GM03348 (cell line): ENCODE measurements around the gene CLK3.
"Not testable (repeated sequence)": the region's sequence is repeated elsewhere in the genome, so short reads cannot be mapped to it uniquely, and the experiment has no call there.

Experiments
- DNase-seq: peaks from one replicate; pipeline ENCODE4 v3.0.0; 2012; ENCODE audit warnings: low spot score

The CLK3 gene

DNA sequence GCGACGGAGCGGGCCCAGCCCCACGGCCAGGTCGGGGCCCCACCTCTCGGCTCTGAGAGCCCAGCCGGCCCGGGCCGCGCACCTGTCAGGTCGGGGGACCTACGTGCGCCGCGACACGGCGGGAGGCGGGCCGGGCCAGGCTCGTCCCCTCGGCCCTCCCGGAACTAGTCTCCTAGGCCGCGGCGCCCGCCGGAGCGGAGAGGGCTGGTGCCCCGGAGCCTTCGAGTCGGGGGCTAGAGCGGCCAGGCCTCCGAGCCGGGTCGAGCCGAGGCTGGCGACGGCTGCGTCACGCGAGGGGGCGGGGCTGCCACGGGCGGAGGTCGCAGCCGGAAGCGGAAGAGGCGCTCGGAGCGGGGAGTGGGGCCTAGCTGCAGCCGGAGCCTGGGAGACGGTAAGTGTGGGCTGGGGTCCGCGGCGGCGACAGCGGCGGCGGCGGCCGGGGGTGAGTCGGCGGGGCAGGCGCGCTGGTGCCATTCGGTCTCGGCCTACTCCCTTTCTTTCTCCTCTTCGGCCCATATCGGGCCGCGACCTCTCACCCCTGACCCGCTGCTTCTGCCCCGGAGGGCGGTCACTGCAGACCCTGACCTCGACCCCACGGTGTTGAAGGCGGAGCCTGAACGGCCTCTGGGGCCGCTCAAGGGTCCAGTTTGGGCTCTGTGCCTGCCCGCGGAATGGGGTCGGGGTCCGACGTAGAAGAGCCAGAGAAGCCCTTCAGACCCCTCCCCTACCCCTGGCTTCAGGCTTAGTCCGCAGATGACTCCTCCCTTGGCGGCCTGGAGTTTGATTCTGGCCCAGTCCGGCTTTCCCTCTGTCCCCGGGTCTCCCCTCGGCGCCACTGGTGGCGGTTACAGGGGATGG lies at the start of gene CLK3:
TSS of gene CLK3 (plus strand) at position 329 of the 858 bp plus-strand sequence. CDS start 3,361 bp downstream, outside the sequence.
- peak; percentile 97 for DNase-seq

DNA sequence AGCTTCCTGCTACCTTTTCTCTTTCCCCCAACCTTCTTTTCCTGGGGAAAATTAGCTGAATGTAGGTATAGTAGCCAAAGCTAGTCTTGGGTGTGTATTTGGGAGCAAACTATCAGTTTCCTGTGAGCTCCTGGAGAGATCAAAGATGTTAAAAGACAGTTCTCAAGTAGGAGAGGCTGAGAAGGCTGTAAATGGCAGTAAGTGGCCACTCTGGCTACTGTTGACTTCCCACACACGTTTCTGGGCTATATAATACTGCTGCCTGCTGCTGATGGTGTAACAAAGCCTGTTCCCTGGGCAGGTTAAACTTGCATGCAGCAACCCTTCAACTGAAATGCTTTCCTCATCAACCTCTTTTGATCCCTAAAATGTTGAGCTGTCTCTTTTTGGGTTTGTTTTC lies 47.0 kb upstream of the CLK3 start:
- no peak for DNase-seq

DNA sequence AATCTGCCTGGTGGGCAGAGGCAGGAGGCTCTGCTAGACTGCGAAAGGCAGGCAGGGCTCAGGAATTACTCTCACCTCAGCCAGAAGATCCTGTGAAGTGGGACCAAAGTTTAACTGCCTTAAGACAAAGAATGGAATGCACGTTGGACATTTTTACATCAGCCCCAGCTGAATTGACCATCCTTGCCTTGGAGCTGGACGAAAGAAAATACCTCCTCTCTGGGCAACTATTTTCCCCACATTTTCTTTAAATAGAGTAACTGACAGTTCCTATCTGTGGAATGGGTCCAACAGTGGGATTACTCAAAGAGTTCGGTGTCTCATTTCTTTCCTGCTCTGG lies 45.9 kb upstream of the CLK3 start:
- no peak for DNase-seq

DNA sequence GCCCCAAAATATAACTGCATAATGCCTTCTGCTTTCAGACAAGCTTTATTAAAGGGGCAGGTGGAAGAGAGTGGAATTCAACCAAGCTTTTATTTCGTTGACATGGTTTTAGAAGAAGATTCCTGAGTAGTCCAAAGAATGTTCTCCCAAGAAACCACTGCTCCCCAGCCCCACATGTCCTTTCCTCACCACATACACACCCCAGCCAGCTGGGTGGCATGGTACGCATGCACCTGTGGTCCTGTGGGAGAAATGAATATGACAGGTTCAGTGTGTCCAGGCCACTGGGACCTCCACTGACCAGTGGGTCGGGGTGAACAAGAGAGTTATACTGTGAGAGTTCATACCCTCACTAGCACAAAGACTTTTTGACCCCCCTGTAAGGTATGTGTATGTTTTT lies 44.4 kb upstream of the CLK3 start:
- no peak for DNase-seq

DNA sequence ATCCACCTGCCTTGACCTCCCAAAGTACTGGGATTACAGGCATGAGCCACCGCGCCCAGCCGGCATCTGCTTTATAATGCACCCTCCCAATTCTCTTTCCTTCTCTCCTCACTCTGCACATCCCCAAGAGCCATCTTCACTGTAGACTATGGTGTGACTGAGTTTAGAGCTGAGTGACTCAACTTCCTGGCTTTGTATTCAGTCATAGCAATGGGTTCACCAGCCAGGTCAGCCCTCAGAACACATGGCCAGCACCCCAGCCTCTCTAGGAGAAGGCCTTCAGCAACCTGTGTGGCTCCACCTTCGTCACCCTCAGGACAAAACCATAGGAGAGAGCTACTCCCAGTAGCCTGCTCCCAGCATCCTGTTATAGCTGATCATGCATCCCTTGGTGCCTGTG lies 41.6 kb upstream of the CLK3 start:
- peak; percentile 16 for DNase-seq

DNA sequence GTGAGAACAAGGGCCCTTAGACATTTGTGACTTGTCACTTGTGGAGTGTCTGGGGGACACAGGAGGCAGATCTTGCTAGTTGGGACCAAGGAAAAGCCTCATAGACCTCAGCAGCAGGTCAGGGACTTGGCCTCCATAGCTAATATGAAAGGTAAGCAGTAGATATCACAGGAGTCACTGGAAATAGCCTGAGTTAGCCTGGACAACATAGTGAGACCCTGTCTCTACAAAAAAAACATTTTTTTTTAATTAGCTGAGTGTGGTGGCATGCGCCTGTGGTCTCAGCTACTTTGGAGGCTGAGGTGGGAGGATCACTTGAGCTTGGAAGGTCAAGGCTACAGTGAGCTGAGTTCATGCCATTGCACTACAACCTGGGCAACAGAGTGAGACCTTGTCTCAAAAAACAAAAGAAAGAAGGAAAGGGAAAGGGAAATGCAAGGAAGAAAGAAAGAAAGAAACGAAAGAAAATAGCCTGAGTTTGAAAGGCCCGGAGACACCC lies 37.1 kb upstream of the CLK3 start:
- no peak for DNase-seq

DNA sequence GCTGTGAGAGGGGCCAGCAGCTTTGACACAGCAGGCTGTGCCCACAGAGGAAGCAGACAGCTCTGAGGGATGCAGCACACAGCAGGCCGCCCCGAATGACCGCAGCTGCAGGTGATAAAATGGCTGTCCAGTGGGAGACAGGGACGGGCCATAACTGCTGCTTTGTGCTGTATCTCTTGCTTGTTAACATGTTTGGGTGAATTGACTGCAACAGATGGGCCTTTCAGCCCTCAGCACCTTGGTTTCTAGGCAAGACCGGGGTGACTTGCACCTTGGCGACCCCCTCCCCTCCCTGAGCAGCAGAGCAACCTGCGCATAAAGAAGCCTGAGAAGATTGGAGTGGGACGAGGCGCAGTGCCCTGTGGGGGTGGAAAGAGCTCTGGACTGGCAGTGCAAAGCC lies 36.6 kb upstream of the CLK3 start:
- no peak for DNase-seq

DNA sequence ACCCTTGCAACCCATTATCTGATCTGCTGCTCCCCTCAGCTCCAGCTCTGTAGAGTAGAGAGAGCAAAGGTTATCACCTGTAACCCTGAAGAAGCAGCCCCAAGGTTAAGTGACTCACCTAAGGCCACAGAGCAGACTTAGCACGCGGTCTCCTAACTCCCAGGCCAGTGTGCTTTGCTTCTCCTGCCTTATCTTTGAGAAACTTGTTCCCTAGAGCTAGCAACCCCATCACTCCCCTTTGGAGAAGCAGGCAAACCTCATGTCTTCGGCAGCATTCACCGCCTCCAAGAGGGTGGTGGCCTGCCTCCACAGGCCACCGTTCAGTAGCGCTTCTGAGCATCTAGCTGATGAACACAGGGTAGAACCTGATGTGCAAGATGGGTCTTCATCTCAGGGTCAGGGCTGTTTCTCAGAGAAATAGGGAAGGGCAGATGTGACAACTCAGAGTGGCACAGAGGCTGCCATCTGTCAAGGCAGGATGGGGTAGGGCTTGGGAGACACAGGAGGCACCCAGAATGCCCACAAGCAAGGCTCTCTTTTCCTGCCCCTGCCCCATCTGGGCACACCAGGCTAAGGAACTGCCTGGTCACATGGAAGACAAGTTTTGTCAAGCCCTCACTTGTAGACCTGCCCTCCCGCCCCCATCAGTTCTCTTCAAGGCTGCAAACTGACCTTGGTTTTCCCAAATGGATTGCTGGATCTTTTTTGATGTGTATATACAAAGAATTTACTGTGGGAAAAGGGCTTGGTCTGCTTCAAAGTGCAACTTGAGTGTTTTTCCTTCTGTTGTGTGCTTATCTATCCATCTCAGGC lies 34.9 kb upstream of the CLK3 start:
- no peak for DNase-seq

DNA sequence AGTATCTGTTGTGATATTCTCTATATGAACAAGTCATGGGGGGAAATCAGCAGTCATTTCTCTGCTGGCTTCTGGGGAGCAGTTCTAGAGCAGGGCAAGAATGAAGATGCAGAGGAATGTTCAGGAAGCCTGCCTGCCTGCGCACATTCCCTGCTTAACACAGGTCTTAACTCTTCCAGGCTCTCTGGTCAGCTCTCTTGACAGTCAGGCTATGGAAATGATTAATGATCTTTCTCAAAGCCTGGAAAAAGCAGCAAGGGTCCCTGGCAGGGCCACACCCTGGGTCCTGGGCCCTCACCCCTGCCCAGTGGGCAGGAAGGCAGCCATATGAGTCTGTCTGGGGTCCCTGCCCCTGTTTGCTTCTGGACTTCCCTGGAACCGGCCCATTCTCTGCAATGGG lies 31.4 kb upstream of the CLK3 start:
- no peak for DNase-seq

DNA sequence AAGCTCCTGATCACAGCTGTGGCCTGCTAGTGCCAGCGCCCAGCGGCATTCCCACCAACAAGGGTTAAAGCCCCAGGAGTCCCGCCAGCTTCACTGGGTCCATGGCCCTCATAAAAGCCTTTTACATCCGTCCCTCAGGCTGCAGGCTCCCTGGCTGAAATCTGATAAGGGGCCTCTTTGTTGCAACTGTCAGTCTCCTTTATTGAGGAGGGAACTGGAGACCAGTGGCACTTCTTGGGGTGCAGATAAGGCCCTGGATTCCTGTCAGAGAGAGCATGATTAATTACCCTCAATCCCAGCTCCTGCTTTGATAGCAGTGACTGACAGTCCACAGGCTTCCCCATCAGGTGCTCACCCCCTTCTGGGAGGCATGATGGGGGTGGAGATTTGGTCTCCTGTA lies 30.9 kb upstream of the CLK3 start:
- DNase-seq: no peak

DNA sequence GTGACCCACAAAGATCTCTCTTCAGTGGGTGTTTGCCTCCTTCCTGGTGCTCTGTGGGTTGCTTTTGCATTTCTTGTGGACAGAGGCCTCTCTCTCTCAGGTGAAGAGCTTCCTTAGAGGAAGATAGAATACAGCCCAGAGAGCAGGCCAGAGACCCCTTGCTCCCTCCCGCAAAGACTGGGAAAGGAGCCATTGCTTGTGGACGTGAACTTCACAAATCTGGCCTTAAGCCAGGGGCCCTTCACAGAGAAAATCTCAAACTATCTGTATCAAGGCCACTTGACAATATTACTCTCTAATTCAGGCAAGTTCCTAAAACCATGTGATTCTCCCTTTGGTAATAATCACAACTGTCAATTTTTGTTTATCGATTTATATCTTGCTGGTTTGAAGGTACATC lies 30.4 kb upstream of the CLK3 start:
- no peak for DNase-seq

DNA sequence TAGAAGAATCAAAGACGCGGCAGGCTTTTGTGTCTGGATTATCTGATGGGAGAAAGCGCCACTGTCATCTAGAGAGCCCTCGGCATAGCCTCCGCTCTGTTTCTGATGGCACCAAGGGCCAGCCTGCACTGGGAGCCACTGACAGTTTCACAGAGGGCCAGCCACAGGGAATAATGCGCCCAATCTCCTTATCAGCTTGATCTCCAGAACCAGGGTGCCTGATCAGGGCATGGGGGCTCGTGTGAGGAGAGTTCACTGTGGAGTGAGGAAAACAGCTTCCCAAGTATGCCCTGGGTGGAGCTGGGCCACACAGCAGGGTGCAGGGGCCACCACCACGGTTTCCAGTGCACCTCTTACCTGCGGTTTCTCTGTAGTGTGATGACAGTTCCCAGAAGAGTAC lies 29.8 kb upstream of the CLK3 start:
- no peak for DNase-seq

DNA sequence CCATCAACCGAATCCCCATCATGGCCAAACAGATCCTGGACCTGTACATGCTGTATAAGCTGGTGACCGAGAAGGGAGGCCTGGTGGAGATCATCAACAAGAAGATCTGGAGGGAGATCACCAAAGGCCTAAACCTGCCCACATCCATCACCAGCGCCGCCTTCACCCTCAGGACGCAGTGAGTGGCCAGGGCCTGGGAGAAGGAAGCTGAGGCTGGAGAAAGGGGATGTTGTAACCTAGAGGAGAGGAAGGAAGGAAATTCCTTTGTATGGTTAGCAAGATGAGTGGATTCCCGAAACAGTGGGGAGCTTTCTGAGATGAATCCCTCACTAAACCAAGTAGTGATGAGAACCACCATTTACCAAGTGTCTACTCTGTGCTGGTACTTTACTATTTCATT lies 25.8 kb upstream of the CLK3 start:
- no peak for DNase-seq

DNA sequence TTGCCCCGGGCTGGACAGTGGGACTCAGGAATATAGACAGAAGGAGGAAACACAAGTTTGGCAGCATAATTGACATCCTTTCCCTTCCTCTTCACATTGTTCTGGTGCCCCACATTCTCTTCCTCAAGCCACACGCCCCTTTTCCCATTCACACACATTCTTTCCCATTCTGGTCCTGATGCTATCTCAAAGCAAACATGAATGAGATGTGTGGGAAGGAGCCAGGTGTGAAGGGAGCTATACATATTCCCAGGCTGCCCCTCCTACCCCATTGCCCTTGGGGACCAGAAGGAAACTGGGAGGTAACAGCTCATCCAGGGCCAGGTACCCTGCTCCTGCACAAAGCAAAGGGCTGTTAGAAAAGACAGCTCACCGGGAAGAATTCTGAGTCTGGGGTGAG lies 23.4 kb upstream of the CLK3 start:
- no peak for DNase-seq

DNA sequence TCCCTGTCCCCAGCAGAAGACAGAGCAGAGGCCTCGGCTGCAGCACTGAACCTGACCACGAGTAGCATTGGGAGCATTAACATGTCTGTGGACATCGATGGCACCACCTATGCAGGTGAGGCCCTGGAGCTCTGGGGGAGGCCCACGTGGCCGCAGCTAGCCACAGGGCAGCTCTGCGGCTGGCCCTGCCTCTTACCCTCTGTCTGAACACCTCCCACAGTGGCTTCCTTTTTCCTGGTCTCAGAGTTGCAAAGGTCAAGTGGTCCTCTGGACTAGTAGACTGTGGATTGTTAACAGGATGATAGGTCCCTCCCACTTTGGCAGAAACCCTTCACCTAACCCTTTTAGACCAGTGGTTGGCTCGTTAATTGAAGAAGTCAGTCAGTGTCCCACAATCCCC lies 22.5 kb upstream of the CLK3 start:
- no peak for DNase-seq

DNA sequence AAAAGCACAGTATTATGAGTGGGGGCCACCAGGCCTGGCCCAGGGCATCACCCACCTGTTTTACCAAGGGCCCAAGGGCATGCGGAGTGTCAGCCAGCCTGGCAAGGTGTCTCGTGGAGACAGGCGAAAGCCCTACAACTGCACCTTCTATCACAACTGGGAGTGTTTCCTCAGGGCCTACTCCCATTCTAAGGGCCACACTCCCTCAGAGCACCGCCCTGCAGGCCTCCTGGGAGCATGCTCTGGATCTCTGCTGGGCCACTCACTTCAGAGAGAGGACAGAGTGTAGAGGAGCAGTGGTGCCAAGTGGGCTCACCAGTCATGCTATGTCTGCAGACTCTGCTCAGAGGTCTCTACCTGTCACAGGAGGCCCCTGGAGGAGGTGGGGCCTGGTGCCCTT lies 21.2 kb upstream of the CLK3 start:
- DNase-seq: no peak

DNA sequence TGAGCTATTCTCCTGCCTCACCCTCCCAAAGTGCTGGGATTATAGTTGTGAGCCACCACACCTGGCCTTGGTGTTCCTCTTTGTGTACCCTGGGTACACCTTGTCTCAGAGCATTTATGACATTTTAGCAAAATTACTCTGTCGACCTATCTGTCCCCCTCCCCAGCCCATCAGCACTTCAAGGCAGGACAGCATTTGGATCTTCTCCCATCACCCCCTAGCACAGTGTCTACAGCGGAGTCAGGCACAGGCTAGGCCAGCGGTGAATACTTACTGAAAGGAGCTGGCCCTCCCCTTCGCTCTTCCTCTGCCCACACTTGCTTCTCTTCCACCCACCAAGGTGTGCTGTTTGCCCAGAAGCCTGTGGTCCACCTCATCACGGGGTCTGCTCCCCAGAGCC lies 20.4 kb upstream of the CLK3 start:
- no peak for DNase-seq

DNA sequence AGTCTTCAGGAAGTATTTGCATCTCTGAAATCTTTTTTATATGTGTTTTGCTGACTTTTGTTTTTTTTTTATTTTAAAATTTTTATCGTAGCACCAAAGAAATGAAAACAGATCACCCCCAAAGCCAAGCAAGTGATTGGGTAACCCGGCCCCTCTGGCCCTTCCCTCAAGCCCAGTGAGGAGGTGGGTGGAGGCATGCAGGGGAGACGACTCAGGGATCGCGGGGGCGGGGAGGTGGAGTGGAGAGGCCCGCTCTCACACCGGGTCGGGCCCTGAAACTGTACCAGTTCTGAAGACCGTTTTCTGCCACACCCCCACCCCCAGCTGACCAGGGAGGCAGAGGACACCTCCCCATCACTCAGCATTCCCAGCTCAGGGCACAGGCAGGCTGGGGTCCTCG lies 18.9 kb upstream of the CLK3 start:
- not testable (repeated sequence) for DNase-seq

DNA sequence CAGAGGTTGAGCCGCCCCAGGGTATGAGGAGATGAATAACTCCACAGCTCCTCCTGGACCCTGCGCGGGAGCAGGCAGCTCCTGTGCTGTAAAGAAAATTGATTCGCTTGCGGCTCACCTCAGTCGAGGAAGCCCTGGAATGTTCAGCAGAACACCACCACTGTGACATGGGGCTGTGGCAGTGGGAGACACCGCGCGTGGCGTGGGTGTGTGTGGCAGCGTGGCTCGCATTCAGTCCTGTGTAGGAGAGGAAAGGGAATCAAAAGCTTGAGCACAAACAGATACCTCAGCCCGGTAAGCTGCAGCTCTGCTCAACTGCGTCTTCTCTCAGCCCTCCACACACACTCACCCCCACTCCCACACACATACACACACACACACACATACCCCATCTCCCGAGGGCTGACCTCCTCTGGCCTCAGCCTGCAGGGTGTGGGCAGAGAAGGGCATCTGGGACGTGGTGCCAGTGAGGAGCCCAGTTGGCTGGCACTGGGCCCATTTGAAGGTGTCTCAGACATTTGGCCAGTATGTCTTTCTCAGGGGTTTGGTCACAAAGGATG lies 18.4 kb upstream of the CLK3 start:
- not testable (repeated sequence) for DNase-seq

DNA sequence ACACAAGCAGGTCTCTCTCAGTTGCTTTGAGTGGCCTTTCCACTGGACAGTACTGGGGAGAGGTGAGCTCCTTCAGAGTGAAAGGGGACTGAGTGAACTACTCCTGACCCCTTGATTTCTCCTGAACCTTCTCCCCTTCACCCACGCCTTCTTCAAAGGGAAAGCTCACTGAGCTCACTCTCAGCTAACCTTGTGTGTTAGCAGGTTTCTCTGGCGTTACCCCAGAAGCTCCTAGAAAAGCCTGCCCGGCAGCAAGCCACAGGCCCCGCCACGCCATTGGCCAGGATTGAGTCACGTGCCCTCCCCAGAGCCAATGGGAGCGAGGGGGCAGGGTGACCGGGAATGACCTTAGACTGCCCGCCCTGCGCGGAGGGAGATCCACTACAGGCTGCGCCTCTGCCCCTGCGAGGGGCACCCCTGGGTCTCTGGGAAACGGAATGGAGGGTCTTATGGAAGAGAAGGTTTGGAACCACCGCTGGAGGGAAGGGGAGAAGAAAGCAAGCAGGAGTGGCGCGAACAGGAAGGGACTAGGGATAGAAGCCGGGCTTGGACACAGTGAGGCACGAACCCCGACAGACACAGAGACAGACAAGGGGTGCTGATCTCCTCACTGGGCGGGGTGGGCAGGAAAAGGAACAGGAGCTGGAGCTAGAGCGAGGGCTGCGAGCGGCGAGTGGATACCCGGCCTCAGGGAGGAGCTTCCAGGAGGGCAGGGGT lies 17.4 kb upstream of the CLK3 start:
- peak; percentile 100 for DNase-seq

DNA sequence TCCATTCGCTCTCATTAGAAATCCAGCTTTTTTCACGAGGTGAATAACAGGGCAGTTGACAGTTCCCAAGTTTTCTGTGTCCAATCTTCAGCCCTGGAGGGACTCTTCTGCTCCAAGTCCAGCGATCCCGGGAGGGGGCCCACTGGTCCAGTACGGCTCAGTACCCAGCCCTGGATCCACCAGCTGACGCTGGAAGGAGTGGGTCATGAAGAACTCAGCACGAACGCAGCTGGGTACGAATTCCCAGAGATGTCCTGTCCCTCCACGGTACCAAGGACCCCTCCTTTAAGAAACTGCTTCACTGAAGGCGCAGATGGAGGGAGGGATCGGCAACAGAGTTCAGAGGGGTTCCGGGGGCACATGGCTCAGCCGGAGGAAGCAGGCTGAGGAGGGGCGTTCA lies 16.5 kb upstream of the CLK3 start:
- DNase-seq: no peak

DNA sequence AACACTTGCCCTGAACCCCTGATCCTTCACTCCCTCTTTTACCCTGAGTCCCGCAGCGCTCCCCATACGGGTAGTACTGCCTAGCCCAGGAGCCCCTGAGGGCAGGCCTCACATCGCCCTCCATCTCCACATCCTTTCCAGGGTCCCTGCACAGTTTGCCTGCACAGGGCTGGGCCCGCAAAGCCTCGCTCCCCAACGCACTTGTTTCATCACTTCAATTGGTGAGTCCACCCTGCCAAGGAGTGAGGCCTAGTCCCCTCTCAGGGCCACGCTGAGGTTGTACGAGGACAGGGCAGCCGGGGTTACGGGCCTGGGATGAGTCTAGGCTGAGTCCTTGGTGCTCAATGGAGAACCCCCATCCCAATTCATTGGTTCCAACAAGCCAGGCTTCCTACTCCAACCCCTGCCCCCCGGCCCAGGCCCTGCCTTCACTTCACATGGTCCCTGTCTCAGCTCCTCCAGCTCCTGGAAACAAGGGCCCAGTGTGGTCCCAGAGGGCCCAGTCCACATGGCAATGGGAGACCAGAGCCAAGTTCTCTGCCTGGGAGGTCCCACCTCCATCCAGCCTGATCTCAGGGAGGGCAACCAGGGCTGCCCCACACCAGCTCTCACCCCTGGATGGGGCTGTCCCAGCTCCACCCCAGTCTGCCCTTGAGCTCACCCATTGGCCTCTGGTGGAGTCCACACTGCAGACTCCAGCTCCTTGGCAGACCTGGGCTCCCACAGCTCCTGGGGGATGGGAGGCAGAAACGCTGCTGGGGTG lies 12.4 kb upstream of the CLK3 start:
- no peak for DNase-seq
